SK-N-SH treated with all-trans-retinoic acid at 6 μM for 48 hours (cell line): ENCODE results near the gene RASAL2.

Experiments used
- ESRRG ChIP-seq: fragments of 250-450 bp; sonication (Bioruptor Pico); IDR thresholded peaks from 2 replicates; pipeline ENCODE4 v1.6.1; 2021; ENCODE audit warnings: mild to moderate bottlenecking
- POU6F1 ChIP-seq: fragments of 250-450 bp; sonication (Bioruptor Pico); IDR thresholded peaks from 2 replicates; pipeline ENCODE4 v1.8.0; 2021; ENCODE audit warnings: low read depth, mild to moderate bottlenecking, moderate library complexity, borderline replicate concordance
- PPARA ChIP-seq: fragments of 250-450 bp; sonication (Bioruptor Pico); IDR thresholded peaks from 2 replicates; pipeline ENCODE4 v1.5.0; 2020; ENCODE audit warnings: mild to moderate bottlenecking, borderline replicate concordance
- SNAI2 ChIP-seq: fragments of 250-450 bp; sonication (Bioruptor Pico); IDR thresholded peaks from 2 replicates; pipeline ENCODE4 v1.5.0; 2020; ENCODE audit warnings: mild to moderate bottlenecking, moderate library complexity
- TSHZ2 ChIP-seq: fragments of 250-450 bp; sonication (Bioruptor Pico); IDR thresholded peaks from 2 replicates; pipeline ENCODE4 v1.5.0; 2020; ENCODE audit warnings: mild to moderate bottlenecking, moderate library complexity
- TF ChIP-seq, protein P1 (sequence below): fragments of 250-450 bp; sonication (Bioruptor Pico); IDR thresholded peaks from 2 replicates; pipeline ENCODE4 v1.5.1; 2020; ENCODE audit warnings: low read depth, mild to moderate bottlenecking, moderate library complexity
- TF ChIP-seq, protein P2 (sequence below): fragments of 250-450 bp; sonication (Bioruptor Pico); IDR thresholded peaks from 2 replicates; pipeline ENCODE4 v1.8.0; 2020; ENCODE audit warnings: mild to moderate bottlenecking, moderate library complexity, borderline replicate concordance

- TF ChIP-seq TSHZ2 (CRISPR knock-in tag), result no peak
- TF ChIP-seq POU6F1 (CRISPR knock-in tag), result no peak
- no peak for TF ChIP-seq SNAI2 (CRISPR knock-in tag)
- TF ChIP-seq, protein P1, sequence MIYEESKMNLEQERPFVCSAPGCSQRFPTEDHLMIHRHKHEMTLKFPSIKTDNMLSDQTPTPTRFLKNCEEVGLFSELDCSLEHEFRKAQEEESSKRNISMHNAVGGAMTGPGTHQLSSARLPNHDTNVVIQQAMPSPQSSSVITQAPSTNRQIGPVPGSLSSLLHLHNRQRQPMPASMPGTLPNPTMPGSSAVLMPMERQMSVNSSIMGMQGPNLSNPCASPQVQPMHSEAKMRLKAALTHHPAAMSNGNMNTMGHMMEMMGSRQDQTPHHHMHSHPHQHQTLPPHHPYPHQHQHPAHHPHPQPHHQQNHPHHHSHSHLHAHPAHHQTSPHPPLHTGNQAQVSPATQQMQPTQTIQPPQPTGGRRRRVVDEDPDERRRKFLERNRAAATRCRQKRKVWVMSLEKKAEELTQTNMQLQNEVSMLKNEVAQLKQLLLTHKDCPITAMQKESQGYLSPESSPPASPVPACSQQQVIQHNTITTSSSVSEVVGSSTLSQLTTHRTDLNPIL (CRISPR knock-in tag), result no peak
- TF ChIP-seq PPARA (CRISPR knock-in tag), result no peak
- TF ChIP-seq, protein P2, sequence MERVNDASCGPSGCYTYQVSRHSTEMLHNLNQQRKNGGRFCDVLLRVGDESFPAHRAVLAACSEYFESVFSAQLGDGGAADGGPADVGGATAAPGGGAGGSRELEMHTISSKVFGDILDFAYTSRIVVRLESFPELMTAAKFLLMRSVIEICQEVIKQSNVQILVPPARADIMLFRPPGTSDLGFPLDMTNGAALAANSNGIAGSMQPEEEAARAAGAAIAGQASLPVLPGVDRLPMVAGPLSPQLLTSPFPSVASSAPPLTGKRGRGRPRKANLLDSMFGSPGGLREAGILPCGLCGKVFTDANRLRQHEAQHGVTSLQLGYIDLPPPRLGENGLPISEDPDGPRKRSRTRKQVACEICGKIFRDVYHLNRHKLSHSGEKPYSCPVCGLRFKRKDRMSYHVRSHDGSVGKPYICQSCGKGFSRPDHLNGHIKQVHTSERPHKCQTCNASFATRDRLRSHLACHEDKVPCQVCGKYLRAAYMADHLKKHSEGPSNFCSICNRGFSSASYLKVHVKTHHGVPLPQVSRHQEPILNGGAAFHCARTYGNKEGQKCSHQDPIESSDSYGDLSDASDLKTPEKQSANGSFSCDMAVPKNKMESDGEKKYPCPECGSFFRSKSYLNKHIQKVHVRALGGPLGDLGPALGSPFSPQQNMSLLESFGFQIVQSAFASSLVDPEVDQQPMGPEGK (CRISPR knock-in tag), result no peak
- TF ChIP-seq ESRRG (CRISPR knock-in tag), result no peak
Measured at GRCh38 chr1:178345807-178346206, 251.9 kb downstream of the RASAL2 start.
